Left lobe of liver (tissue), 2 donors: ENCODE data around the gene ATXN7L2. TPM values are rescaled to one million over a fixed set of nuclear protein-coding genes. Genes with fewer than 3 reads are reported as not detected.
A peak's percentile ranks its signal among the peaks of the same experiment; 100 is the strongest.
"Not testable (repeated sequence)": the region's sequence is repeated elsewhere in the genome, so short reads cannot be mapped to it uniquely, and the experiment has no call there.

Source experiments
- ATAC-seq: fragments of 200-7000 bp; cut with Tn5 transposase; one replicate; pipeline ENCODE4 v1.9.1; 2020; ENCODE audit warnings: mild to moderate bottlenecking, moderate library complexity
- DNase-seq: peaks from one replicate; pipeline ENCODE4 v3.0.0-alpha.2; 2020; ENCODE audit warnings: low spot score
- total RNA-seq: library from RNA; stranded (reverse); gene quantifications from one replicate; pipeline ENCODE4 v1.2.1, GENCODE V29; 2021
- donor health status: DM: no; HTN: no; CAD: no; lungs with moderate emphysema.
- donor health status: DM: no; HTN: yes; CAD: no.

ATXN7L2 gene
- total RNA-seq = 4.3 TPM

GRCh38 chr1:109483672-109484518 lies at the start of gene ATXN7L2:
ATXN7L2 (plus strand) TSS chr1:109483905; CDS start chr1:109483954, 49 bp downstream.
- peak; percentile 94 for ATAC-seq
- DNase-seq = peak; percentile 91

GRCh38 chr1:109434484-109434883 lies 49.2 kb upstream of the ATXN7L2 start:
- ATAC-seq (no peak), DNase-seq (no peak)

- no peak for ATAC-seq
- DNase-seq = no peak
Observed at GRCh38 chr1:109438798-109439297, 44.9 kb upstream of the ATXN7L2 start.

- ATAC-seq (no peak), DNase-seq (no peak)
Observed at GRCh38 chr1:109441069-109441468, 42.6 kb upstream of the ATXN7L2 start.

- DNase-seq = no peak
- ATAC-seq = no peak
Observed at GRCh38 chr1:109443476-109443875, 40.2 kb upstream of the ATXN7L2 start.

GRCh38 chr1:109444346-109444745 lies 39.4 kb upstream of the ATXN7L2 start:
- ATAC-seq (no peak), DNase-seq (no peak)

GRCh38 chr1:109445949-109446695 lies 37.6 kb upstream of the ATXN7L2 start:
- not testable (repeated sequence) for DNase-seq, ATAC-seq

GRCh38 chr1:109447524-109447923 lies 36.2 kb upstream of the ATXN7L2 start:
- ATAC-seq (no peak), DNase-seq (no peak)

GRCh38 chr1:109454497-109455133 lies 29.1 kb upstream of the ATXN7L2 start:
- ATAC-seq (no peak), DNase-seq (no peak)

GRCh38 chr1:109457819-109458218 lies 25.9 kb upstream of the ATXN7L2 start:
- DNase-seq (no peak), ATAC-seq (no peak)

- DNase-seq (no peak), ATAC-seq (no peak)
Observed at GRCh38 chr1:109466125-109466451, 17.6 kb upstream of the ATXN7L2 start.

GRCh38 chr1:109466452-109467300 lies 17.0 kb upstream of the ATXN7L2 start, which contains the start of gene SYPL2:
SYPL2 (plus strand) TSS chr1:109466546; CDS start chr1:109466844, 298 bp downstream.
- ATAC-seq (peak; percentile 87), DNase-seq (peak; percentile 83)

- DNase-seq = peak; percentile 55
- ATAC-seq = peak; percentile 56
Observed at GRCh38 chr1:109467301-109467777, 16.4 kb upstream of the ATXN7L2 start.

GRCh38 chr1:109468061-109468460 lies 15.6 kb upstream of the ATXN7L2 start:
- ATAC-seq = no peak
- no peak for DNase-seq

GRCh38 chr1:109468903-109469302 lies 14.8 kb upstream of the ATXN7L2 start:
- DNase-seq (no peak), ATAC-seq (no peak)

- ATAC-seq (no peak), DNase-seq (no peak)
Observed at GRCh38 chr1:109470245-109470644, 13.5 kb upstream of the ATXN7L2 start.

GRCh38 chr1:109472779-109473178 lies 10.9 kb upstream of the ATXN7L2 start:
- no peak for DNase-seq
- ATAC-seq = no peak

- DNase-seq = not testable (repeated sequence)
- peak; percentile 52 for ATAC-seq
Observed at GRCh38 chr1:109473284-109474057, 10.2 kb upstream of the ATXN7L2 start.

GRCh38 chr1:109474697-109475096 lies 9.0 kb upstream of the ATXN7L2 start:
- DNase-seq = no peak
- no peak for ATAC-seq
